B cell (primary cell): ENCODE data around the gene AGR2. TPM values are rescaled to one million over a fixed set of nuclear protein-coding genes. Genes with fewer than 3 reads are reported as not detected.

Source experiments
- ATAC-seq: fragments of 200-7000 bp; cut with Tn5 transposase; one replicate; pipeline ENCODE4 v1.10.0; 2021; ENCODE audit warnings: low read depth, mild to moderate bottlenecking, moderate number of reproducible peaks, moderate library complexity
- CTCF ChIA-PET: fragments of 350-600 bp; sonication (Branson Sonifier 250); formaldehyde crosslinking; loops from one replicate; lab custom pipeline; 2021; ENCODE audit warnings: antibody characterized with exemption, inconsistent platforms; lab: Charles Lee
- POLR2A ChIA-PET: fragments of 350-600 bp; sonication (Branson Sonifier 250); formaldehyde crosslinking; loops from one replicate; lab custom pipeline; 2021; ENCODE audit warnings: antibody characterized with exemption; lab: Charles Lee
- DNase-seq: peaks from one replicate; pipeline ENCODE4 v3.0.0; 2013
- H2AFZ ChIP-seq: 2 replicates; pipeline ENCODE4 v1.6.1; 2012; ENCODE audit warnings: mild to moderate bottlenecking, low read depth, low read length; ENCODE audit not compliant: insufficient read depth, poor library complexity, severe bottlenecking
- H3K27ac ChIP-seq, 2 donors: 1 replicate in 1 of 2; 2 replicates in 1 of 2; pipeline ENCODE4 v1.5.1; 2012 to 2013; ENCODE audit warnings: low read length in 2 of 2, mild to moderate bottlenecking in 2 of 2, moderate library complexity in 1 of 2
- H3K27me3 ChIP-seq, 4 experiments: fragments of 200-600 bp in 1 of 4; sonication (generic) in 1 of 4; replicated peaks in 1 of 4; 1 replicate in 2 of 4; 2 replicates in 2 of 4; pipeline versions ENCODE4 v1.6.1 to v1.7.0; 2013 to 2016; ENCODE audit warnings: low read length in 3 of 4, mild to moderate bottlenecking in 2 of 4, mixed read lengths in 1 of 4, moderate library complexity in 1 of 4; ENCODE audit not compliant: insufficient read depth in 4 of 4, control insufficient read depth in 3 of 4; ENCODE audit errors: control extremely low read depth in 1 of 4
- H3K36me3 ChIP-seq, 2 experiments: replicated peaks in 1 of 2; 1 replicate in 1 of 2; 2 replicates in 1 of 2; pipeline versions ENCODE4 v1.6.1 to v1.7.1; 2013; ENCODE audit warnings: low read length in 1 of 2; ENCODE audit not compliant: insufficient read depth in 2 of 2, control insufficient read depth in 1 of 2; ENCODE audit errors: control extremely low read depth in 1 of 2, extremely low read depth in 1 of 2
- H3K4me1 ChIP-seq, 2 donors: fragments of 200-600 bp in 1 of 2; sonication (generic) in 1 of 2; 1 replicate in 1 of 2; 2 replicates in 1 of 2; pipeline versions ENCODE4 v1.5.1 to v1.6.1; 2013 to 2017; ENCODE audit warnings: low read length in 2 of 2; ENCODE audit not compliant: control insufficient read depth in 2 of 2, insufficient read depth in 2 of 2
- H3K4me2 ChIP-seq: replicated peaks from 2 replicates; pipeline ENCODE3; 2012; ENCODE audit warnings: mild to moderate bottlenecking, low read depth, low read length; ENCODE audit not compliant: poor library complexity, severe bottlenecking
- H3K4me3 ChIP-seq, 5 experiments: fragments of 200-600 bp in 1 of 5; sonication (generic) in 1 of 5; 1 replicate in 3 of 5; 2 replicates in 2 of 5; pipeline versions ENCODE4 v1.5.1 to v1.7.0; 2011 to 2016; ENCODE audit warnings: low read length in 4 of 5, mild to moderate bottlenecking in 4 of 5, low read depth in 2 of 5, control low read depth in 1 of 5, moderate library complexity in 1 of 5; ENCODE audit not compliant: insufficient read depth in 1 of 5; ENCODE audit errors: control extremely low read depth in 1 of 5, extremely low read depth in 1 of 5
- H3K79me2 ChIP-seq: fragments of 200-600 bp; sonication (generic); one replicate; pipeline ENCODE4 v1.6.0; 2016; ENCODE audit warnings: low read length; ENCODE audit not compliant: control insufficient read depth, insufficient read depth
- H3K9ac ChIP-seq: fragments of 200-600 bp; sonication (generic); 2 replicates; pipeline ENCODE4 v1.6.1; 2017; ENCODE audit warnings: mild to moderate bottlenecking, low read length, moderate library complexity
- H3K9me3 ChIP-seq, 3 donors: one replicate each; pipeline versions ENCODE4 v1.6.1 to v1.7.1; 2013; ENCODE audit warnings: low read length in 2 of 3; ENCODE audit not compliant: control insufficient read depth in 2 of 3, insufficient read depth in 1 of 3; ENCODE audit errors: control extremely low read depth in 1 of 3
- H4K20me1 ChIP-seq: 2 replicates; pipeline ENCODE4 v1.6.0; 2012; ENCODE audit warnings: mild to moderate bottlenecking, low read length; ENCODE audit not compliant: insufficient read depth, control insufficient read depth, poor library complexity, severe bottlenecking
- H3K27ac Mint-ChIP-seq: one replicate; pipeline ENCODE4 v1.8.0; 2021; ENCODE audit warnings: mixed read lengths
- H3K27me3 Mint-ChIP-seq: one replicate; pipeline ENCODE4 v1.8.0; 2021; ENCODE audit warnings: mixed read lengths
- H3K4me1 Mint-ChIP-seq: one replicate; pipeline ENCODE4 v1.8.0; 2021; ENCODE audit warnings: mixed read lengths
- H3K4me3 Mint-ChIP-seq: one replicate; pipeline ENCODE4 v1.8.0; 2021; ENCODE audit warnings: mixed read lengths
- H3K9me3 Mint-ChIP-seq: one replicate; pipeline ENCODE4 v1.8.0; 2022; ENCODE audit warnings: mixed read lengths; ENCODE audit not compliant: insufficient read depth
- CTCF ChIP-seq: fragments of 200-600 bp; IDR thresholded peaks from one replicate; pipeline ENCODE4 v1.8.0; 2022; ENCODE audit warnings: antibody characterized with exemption, mild to moderate bottlenecking
- EZH2 ChIP-seq: IDR thresholded peaks from 2 replicates; pipeline ENCODE4 v1.6.1; 2012; ENCODE audit warnings: borderline replicate concordance, low read depth, mild to moderate bottlenecking, moderate library complexity, low read length; ENCODE audit not compliant: insufficient read depth, poor library complexity, severe bottlenecking
- WGBS: methylation state at CpG from one replicate; pipeline ENCODE4 v1.1.5; 2013; ENCODE audit warnings: missing lambda C conversion rate; ENCODE audit not compliant: insufficient coverage; 5-methylcytosine and 5-hydroxymethylcytosine counted together
- intact Hi-C: fragments of 100-400 bp; cut with micrococcal nuclease; formaldehyde crosslinking; loops from one replicate; pipeline ENCODE4 v1.10.0; 2022
- polyA plus RNA-seq: library from polyadenylated mRNA; depleted of rRNA; stranded (reverse); fragments of >200 nt; gene quantifications from 2 replicates; pipeline ENCODE4 v1.2.3, GENCODE V29; 2012
- total RNA-seq, 2 donors: library from RNA; stranded (reverse); fragments of 120-200 nt in 1 of 2; gene quantifications; 1 replicate in 1 of 2; 2 replicates in 1 of 2; pipeline versions ENCODE4 v1.2.3 to v1.2.4, GENCODE V29; 2013 to 2022

AGR2 gene
- total and polyA plus RNA-seq, 2 donors (not counting 1 experiment from before 2014, with no cell fraction given): not detected

- ChIA-PET POLR2A (no interaction called here), CTCF (interaction anchor here (0.7 to 2.3 kb wide), 3 partner anchors 22 to 55 kb away, joined by 3 to 9 read pairs (median 6); no protein-coding TSS in a partner anchor)
- peak; percentile 74 for DNase-seq
- Histone ChIP-seq H3K4me2 (peak overlapping the region; percentile 76), H3K36me3 (peaks cover 0 to 13% of the 10 kb centered on the region in 2 experiments), H3K27ac (peak overlapping the region; percentile 69 to 87), H3K79me2 (peaks cover 76% of the 10 kb centered on the region), H3K4me1 (peaks cover 66 to 79% of the 10 kb centered on the region in 2 donors), H3K9ac (peak overlapping the region; percentile 59), H2AFZ (peak overlapping the region; percentile 27), H3K27me3 (no peaks in the 10 kb centered on the region), H3K9me3 (no peaks in the 10 kb centered on the region), H3K4me3 (peak overlapping the region; percentile 37 to 68 (median 55)), H4K20me1 (peaks cover 28% of the 10 kb centered on the region)
- intact Hi-C loops: loop anchor here (1.0 to 10.0 kb wide), 5 partner anchors 20 to 1746 kb away; partner anchors contain the start of gene BZW2
- Mint-ChIP-seq H3K4me1 (peaks cover 84% of the 10 kb centered on the region), H3K27ac (peak overlapping the region; percentile 98), H3K4me3 (peak overlapping the region; percentile 89), H3K27me3 (no peaks in the 10 kb centered on the region), H3K9me3 (peaks cover 4% of the 10 kb centered on the region)
- 3% methylated on average over 4 of the region's 10 CpGs for WGBS
- peak; percentile 53 for ATAC-seq
- TF ChIP-seq EZH2 (no peak), CTCF (no peak)
These were observed 45.9 kb downstream of the AGR2 start for GRCh38 chr7:16758631-16759611.
